Endothelial cell of hepatic sinusoid (primary cell): Measurements from ENCODE around the gene CD2AP.
"Not testable (repeated sequence)": the region's sequence is repeated elsewhere in the genome, so short reads cannot be mapped to it uniquely, and the experiment has no call there.

ENCODE experiments used
- in situ Hi-C: cut with HindIII; loops from 2 replicates; pipeline ENCODE4 v1.10.0; 2017; ENCODE audit warnings: low sequenced_read_pairs

CD2AP gene

DNA sequence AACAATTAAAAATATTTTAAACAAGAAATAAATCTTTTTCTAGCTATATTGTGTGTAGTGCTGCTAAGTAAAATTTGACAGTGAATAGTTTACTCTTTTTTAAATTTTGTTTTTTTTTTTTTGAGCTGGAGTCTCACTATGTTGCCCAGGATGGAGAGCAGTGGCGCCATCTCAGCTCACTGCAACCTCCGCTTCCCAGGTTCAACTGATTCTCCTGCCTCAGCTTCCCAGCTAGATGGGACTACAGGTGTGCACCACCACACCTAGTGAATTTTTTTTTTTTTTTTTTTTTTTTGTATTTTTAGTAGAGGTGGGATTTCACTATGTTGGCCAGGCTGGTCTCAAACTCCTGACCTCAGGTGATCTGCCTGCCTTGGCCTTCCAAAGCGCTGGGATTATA is 75.7 kb downstream of the CD2AP start:
- in situ Hi-C loops, result not testable (repeated sequence)

DNA sequence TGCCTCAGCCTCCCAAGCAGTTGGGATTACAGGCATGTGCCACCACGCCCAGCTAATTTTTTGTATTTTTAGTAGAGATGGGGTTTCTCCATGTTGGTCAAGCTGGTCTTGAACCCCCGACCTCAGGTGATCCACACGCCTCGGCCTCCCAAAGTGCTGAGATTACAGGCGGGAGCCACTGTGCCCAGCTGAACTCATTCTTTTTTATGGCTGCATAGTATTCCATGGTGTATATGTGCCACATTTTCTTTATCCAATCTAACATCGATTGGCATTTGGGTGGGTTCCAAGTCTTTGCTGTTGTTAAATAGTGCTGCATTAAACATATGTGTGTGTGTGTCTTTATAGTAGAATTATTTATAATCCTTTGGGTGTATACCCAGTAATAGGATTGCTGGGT is 78.9 kb downstream of the CD2AP start:
- in situ Hi-C loops, result not testable (repeated sequence)

DNA sequence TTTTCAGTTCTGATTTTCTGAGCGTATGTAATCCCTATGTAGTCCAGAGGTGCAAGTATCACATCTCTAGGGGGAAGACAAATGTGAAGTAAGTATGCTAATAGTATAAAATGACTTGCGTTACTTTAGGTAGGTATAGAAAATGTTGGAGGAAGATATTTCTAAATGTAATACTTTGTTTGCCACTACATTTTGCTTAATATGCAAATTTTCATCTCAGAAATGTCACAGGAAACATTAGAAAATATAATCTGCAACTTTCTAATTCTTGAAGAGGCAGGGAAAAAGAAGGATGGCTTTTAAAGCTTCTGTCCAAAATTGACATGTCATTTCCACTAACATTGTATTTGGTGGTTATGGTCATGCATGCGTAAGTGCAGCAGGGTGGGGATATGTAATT is 85.6 kb downstream of the CD2AP start:
- in situ Hi-C loops, result no loop called here

DNA sequence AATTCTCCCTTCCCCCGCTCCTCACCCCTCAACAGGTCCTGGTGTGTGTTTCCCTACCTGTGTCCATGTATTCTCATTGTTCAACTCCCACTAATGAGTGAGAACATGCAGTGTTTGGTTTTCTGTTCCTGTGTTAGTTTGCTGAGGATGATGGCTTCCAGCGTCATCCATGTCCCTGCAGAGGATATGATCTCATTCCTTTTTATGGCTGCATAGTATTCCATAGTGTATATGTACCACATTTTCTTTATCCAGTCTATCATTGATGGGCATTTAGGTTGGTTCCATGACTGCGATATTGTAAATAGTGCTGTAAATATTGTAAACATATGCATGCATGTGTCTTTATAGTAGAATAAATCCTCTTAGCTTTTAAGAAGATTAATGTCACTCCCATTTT is 89.0 kb downstream of the CD2AP start:
- in situ Hi-C loops, result not testable (repeated sequence)

DNA sequence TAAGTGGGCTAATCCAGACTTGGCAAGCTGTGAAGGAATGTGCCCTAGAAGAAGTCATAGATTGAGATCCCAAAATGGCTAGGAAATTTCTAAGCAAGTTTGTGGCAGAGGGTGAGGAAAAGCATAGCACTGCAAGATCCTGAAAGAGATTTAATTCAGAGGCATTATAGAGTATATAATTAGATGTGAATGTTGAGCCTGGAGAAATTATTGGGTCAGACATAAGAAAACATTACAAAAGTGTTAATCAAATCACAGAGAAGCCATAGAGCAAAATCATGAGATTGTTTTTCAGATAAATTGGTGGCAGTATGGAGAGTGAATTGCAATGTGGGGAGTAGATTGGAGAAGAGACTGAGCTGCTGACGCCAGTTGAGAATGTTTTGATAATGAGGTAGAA is 90.0 kb downstream of the CD2AP start:
- in situ Hi-C loops, result no loop called here

DNA sequence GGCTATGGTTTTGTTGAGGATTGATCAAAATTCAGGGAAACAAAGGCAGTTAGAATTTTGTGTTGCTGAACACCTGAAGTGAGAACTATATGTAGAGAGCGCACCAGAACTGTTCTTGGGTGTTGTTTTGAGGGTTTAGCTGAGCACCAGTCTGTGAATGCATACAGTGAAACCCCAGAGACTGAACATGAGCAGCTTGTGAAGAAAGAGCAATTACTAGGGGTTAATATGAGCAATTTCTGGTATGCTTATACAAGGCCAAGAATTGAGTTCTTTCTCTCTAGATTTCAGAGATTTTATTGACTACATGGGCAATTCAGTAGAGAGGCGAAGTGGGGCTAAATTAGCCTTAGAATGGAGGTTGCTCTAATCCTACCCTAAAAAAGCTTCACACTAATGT is 93.9 kb downstream of the CD2AP start:
- in situ Hi-C loops, result no loop called here

DNA sequence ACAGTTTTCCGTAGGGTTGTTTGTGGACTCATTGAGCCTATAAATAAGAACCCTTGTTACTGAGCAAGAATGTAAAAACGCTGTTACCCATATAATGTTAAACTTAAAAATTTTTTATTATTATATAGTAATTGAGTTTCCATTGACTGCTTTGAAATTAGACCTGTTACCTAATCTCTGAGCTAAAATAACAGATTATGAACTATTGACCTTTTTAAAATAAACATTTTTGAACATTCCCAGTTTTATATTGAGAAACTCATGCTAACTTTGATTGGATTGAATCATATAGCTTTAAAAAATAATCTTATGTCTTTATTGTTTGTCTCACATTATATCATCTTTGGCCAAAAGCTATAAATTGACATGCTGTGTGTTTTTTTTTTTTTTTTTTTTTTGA is 95.5 kb downstream of the CD2AP start:
- in situ Hi-C loops, result no loop called here

DNA sequence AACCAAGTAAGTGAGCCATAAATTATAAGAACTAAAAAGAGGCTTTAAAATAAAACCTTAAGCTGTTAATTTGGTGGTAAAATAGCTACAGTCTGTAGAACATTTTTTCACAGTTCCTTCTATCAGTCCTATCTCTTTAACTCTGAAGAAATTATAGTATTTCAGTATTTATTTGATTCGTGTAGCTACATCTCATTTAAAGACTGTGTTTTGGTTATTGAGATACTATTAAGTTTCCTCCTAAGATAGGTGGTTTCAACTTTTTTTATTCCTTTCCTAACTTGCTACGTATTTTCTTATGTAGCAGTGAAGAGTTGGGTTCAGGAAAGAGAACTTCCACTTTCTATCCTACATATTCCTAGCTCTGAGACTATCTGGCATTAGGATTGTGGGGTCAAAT is 97.2 kb downstream of the CD2AP start:
- in situ Hi-C loops, result no loop called here

DNA sequence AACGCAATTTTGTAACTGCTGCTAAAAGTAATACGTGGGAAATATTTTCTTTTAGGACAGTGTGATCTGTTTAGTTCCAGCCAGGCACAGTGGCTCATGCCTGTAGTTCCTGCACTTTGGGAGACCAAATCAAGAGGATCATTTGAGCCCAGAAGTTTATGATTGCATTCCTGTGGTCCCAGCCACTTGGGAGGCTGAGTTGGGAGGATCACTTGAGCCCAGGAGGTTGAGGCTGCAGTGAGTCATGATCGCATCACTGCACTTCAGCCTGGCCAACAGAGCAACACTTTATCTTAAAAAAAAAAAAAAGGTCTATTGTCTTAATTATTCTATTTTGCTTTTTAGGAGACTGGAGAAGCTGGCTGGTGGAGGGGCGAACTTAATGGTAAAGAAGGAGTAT is 101.5 kb downstream of the CD2AP start:
- in situ Hi-C loops, result no loop called here

DNA sequence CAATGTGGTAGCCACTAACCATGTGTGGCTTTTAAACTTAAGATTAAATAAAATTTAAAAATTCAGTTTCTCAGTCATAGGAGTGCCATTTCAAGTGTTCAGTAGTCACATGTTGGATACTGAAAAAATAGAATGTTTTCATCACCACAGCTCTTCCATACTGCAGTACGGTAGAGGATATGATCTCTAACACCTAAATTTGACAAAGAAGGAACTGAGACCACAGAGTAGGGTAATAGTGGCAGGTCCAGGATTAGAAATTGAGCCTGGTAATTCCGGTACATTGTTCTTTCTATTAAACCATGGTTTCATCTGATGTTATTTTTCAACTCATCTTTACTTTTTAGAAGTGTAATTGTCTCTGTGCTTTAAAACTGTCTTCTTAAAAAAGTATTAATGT is 104.0 kb downstream of the CD2AP start:
- in situ Hi-C loops, result no loop called here

DNA sequence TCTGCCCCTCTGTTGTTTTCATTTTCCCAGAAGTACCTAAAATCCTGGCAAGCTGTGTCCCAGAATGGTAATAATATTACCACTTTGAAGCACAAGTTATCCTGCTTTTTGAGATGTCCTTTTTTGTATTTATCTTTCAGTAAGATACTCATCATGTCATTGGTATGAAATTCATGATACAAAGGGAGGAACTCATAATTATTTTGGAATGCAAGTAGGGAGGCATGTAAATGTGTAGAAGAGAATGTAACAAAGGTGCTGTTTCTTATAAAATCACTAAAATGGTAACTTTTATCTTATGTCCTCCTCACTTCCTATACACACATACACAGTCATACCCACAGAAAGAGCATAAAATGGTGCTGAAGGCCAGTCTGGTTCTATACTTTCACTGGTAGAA is 109.9 kb downstream of the CD2AP start:
- in situ Hi-C loops, result no loop called here

DNA sequence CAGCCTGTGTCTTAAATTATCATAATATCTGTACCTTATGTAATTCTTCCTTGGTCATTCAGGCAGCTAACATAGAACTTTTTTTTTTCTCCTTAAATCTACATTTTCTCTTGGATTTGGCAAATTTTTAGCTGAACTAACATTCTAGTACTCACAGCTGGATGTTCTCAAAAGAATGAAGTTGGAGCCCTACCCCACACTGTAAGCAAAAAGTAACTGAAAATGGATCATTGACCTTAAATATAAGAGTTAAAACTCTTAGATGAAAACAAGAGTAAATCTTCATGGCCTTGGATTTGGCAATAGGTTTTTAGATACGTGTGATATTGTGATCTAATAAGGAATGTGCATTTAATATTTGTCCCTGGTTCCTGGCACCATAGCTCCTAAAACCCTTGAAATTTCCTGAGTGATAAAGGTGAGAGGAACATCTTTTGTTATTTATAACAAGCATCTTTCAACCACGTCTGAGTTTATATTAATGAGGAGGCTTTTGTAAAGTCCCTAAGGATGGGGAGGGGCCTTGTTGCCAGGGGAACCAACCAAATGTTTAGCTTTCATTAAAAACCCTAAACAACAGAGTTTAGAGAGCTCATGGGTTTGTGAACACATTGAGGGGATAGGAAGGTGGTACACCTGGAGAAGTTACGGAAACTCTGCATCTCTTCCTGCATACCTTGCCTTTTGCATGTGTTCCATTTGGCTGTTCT is 114.7 kb downstream of the CD2AP start:
- in situ Hi-C loops, result no loop called here

DNA sequence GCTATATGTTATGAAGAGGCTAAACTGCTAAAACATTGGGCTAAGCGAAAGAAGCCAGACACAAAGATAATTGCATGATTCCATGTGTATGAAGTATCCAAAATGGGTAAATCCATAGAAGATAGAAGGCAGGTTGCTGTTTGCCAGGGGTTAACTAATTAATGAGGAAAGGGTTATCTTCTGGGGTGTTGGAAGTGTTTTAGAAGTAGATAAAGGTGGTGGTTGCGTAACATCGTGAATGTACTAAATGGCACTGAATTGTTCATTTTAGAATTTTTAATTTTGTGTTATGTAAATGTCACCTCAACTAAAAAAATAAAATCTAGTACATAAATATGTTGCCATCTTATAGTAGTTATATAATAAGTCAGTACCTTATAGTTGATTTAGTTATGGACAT is 116.4 kb downstream of the CD2AP start:
- in situ Hi-C loops, result no loop called here

DNA sequence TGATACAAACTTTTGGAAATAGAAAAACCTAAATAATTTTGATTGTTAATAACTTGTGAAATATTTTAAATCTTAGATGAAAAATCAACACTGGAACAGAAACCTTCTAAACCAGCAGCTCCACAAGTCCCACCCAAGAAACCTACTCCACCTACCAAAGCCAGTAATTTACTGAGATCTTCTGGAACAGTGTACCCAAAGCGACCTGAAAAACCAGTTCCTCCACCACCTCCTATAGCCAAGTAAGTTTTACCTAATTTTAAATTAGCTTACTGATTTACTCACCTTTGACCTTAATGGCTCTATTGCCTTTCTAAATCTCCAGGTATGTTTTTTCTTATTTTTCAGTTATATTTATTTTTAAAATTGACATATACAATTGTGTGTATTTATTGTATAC is 118.2 kb downstream of the CD2AP start:
- in situ Hi-C loops, result no loop called here

DNA sequence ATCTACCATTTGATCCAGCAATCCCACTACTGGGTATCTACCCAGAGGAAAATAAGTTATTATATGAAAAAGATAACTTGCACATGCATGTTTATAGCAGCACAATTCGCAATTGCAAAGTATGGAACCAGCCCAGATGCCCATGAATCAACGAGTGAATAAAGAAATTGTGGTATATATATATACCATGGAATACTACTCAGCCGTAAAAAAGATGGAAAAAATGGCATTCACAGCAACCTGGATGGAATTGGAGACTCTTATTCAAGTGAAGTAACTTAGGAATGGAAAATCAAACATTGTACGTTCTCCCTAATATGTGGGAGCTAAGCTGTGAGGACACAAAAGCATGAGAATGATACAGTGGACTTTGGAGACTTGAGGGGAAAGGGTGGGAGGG is 120.8 kb downstream of the CD2AP start:
- in situ Hi-C loops, result no loop called here

DNA sequence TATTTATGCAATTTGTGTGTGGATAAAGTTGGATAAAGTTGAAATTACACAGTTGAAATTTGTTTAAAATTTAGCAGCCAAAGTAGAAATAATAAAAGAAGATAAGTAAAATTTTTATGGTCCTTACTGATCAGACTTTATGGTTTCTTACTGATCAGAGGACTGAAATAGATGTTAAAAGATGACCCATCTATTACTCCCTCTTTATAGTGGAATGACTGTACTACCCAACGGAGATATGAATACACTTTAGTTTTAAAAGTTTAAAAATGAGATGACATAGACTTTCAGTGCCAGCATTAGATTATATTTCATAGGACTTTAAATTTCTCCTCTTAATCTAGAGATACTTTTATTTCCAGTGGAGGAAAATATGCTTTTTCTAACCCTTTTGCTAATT is 121.9 kb downstream of the CD2AP start:
- in situ Hi-C loops, result no loop called here

DNA sequence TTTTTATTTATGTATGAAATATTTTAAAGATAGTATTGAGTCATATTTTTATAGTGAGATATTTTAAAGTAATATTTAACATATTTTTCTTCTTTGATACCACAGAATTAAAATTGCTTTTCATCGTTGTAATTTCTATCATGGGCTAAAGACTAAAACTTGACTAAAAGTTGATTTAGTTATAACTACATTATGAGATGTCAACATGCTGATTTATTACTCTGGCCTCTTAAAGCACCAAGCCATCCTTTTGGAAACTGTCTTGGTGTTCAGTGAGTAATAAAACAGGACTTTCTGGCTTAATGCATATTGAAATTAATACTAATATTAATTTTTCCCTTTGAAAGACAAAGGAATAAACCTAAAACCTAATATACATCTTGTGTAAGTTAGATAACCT is 125.6 kb downstream of the CD2AP start:
- in situ Hi-C loops, result no loop called here

DNA sequence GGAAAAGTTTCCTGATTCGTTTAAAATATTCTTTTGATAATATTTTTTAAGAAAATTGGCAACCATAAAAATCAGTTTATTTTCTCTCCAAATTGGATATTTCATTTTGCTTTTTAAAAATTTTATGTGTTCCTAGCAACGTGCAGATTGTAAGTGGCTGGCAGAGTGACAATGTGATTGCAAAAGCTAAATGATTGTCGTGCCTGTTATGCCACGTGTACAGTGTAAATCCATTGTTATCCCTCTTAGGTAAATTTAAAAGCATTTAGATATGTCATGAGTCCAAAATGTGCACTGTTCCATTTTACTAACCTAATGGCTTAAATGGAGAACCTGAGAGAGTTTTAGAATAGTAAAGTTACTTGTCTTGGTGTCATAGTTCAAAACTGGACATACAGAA is 126.4 kb downstream of the CD2AP start:
- in situ Hi-C loops, result no loop called here

DNA sequence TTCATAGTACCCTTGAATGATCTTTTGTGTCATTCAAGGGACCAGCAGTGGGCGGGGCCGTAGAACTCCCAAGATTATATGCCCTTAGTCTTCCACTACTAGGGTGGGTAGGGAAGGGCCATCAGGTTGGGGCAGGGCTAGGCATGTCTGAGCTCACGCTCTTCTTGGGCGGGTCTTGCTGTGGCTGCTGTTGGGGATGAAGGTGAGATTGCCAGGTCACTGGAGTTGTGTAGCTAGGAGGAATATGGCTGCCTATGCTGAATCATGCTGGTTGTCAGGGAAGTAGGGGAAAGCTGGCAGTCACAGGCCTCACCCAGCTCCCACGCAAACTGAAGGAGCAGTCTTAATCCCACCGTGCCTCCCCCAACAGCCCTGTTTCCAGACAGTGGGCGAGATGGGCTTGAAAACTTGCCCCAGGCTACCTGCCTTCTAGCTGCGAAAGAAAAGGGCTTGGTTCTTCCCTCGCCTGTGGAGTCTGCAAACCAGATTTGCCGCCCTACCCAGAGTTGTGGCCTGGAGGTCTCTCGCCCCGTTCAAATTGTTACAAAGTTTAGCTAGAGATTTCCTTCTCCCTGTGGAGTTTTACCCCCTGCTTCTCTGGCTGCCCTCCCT is 144.4 kb downstream of the CD2AP start:
- in situ Hi-C loops, result no loop called here

DNA sequence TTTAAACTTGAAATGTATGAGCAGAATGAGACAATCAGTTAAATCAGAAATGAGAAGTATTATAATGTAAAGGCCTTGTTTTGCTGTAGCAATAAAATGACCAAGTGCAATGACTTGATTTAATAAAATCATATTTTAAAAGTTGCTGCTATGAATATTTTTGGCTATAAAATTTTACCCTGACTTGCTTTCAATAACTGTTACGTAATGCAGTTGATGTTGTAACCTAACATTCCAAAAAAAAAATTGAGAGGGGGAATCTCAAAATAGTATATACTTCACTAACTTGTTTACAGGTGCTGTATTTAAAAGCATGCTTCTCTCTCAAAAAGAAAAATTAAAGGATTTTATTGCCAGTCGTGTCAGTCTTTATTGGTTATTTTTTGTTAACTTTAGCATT is 149.2 kb downstream of the CD2AP start:
- in situ Hi-C loops, result no loop called here

DNA sequence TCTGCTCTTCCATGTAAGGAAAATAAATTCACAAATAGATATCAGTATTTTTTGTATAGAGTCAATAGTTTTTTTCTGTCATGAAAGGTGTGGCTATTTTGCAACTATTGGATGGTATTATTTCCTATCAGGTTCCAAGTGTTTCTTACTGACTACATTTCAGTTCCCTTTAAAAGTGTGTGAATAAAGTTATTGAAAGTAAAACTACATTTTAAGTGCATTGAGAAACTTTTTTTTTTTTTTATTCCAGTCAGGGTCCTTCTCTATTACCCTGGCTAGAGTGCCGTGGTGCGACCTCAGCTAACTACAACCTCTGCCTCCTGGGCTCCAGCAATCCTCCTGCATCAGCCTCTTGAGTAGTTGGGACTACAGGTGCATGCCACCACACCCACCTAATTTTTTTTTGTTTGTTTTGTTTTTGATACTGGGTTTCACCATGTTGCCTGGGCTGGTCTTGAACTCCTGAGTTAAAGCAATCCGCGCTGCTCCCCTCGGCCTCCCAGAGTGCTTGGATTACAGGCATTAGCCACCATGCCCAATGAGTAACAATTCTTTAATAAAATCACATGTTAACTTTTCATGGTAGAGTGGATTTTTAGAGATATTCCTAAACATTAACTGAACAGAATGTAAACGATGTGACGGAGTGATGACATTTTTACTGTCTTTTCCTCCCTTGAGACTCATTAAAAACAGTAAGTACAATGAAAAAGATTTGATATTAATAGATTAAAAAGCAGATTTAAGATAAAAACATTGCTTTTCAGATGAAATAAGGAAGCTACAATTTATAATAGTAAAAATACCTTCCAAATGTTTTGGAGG is 151.1 kb downstream of the CD2AP start:
- in situ Hi-C loops, result no loop called here

DNA sequence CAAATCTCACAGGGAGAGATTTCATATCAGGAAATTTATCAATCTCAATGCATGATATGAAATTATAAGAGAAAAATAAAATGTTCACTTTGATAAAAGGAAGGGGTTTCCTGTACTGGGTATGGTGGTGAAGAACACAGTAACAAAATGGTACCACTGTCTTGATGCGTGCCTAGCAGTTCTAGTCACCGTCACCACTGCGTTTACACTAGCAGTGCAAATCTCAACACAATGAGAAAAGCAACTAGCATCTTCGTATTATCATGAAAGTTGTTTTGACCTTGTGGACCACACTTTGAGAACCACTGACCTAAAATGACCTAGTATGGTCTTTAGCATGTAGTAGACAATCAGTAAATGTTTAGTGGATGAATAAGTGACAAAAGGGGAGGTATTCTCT is 152.4 kb downstream of the CD2AP start:
- in situ Hi-C loops, result no loop called here
